ENCODE results near the gene AOPEP.

Gene AOPEP

DNA sequence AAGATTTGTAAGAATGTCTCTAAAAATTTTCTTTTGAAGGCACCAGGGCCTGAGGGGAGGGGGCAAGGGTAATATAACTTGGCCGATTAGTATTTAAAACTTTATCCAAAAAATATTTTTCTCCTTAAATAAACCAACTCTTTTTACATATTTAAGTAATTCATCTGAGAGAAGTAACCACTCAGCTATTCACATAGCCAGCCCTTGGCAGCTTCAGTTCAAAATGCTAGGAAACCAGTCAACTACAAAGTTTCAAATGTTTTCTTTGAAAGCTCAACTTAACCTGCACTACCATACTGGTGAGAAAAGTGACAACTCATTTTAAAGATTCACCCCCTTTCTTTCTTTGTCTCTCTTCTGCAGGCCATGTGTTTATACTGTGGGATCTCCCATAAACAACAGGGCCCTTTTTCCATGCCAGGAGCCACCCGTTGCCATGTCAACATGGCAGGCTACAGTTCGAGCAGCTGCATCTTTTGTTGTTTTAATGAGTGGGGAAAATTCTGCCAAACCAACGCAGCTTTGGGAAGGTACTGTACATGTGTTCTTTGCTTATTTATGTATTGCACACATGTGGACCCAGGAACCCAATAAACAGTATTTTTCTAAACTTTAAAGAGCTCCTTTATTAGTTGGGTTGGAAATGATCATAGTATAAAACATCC is 46.3 kb downstream of the AOPEP start:
- no peak for DNase-seq (ENCODE audit: low spot score)
- TF ChIP-seq, protein P1, sequence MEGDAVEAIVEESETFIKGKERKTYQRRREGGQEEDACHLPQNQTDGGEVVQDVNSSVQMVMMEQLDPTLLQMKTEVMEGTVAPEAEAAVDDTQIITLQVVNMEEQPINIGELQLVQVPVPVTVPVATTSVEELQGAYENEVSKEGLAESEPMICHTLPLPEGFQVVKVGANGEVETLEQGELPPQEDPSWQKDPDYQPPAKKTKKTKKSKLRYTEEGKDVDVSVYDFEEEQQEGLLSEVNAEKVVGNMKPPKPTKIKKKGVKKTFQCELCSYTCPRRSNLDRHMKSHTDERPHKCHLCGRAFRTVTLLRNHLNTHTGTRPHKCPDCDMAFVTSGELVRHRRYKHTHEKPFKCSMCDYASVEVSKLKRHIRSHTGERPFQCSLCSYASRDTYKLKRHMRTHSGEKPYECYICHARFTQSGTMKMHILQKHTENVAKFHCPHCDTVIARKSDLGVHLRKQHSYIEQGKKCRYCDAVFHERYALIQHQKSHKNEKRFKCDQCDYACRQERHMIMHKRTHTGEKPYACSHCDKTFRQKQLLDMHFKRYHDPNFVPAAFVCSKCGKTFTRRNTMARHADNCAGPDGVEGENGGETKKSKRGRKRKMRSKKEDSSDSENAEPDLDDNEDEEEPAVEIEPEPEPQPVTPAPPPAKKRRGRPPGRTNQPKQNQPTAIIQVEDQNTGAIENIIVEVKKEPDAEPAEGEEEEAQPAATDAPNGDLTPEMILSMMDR (IDR thresholded peaks at IDR 0.05; ENCODE audit: borderline replicate concordance, control extremely low read depth, extremely low read depth, insufficient read depth, missing control alignments): no peak
- in situ Hi-C loops (cut with MboI; ENCODE audit: low sequenced_read_pairs, unreplicated experiment): no loop called here

GRCh38 chr9:94773655-94774054 is 47.2 kb downstream of the AOPEP start:
- TF ChIP-seq, protein P1 (IDR thresholded peaks at IDR 0.05; ENCODE audit: borderline replicate concordance, control extremely low read depth, extremely low read depth, insufficient read depth, missing control alignments): no peak
- in situ Hi-C loops (cut with MboI; ENCODE audit: low sequenced_read_pairs, unreplicated experiment): no loop called here
- DNase-seq (ENCODE audit: low spot score): no peak

GRCh38 chr9:94778013-94778412 is 51.5 kb downstream of the AOPEP start:
- TF ChIP-seq, protein P1 (IDR thresholded peaks at IDR 0.05; ENCODE audit: borderline replicate concordance, control extremely low read depth, extremely low read depth, insufficient read depth, missing control alignments): no peak
- in situ Hi-C loops (cut with MboI; ENCODE audit: low sequenced_read_pairs, unreplicated experiment): no loop called here
- DNase-seq (ENCODE audit: low spot score): no peak

DNA sequence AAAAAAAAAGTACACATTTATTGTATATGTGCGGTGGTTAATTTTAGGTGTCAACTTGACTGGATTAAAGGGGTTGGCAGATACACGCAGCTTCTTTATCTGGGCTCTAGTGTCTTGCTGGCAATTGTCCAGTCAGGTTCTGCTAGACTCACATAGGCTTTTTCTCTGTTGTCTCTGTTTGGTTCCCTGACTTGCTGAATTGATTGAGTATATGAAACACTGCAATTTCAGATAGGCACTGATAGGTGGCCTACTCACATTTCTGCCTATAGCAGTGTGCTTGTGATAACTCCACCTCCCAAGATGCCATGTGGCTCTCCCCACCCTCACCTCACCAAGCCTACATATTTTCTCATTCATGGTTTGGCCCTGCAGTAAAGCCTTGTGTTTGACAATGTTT is 52.5 kb downstream of the AOPEP start:
- in situ Hi-C loops (cut with MboI; ENCODE audit: low sequenced_read_pairs, unreplicated experiment): no loop called here
- TF ChIP-seq, protein P1 (IDR thresholded peaks at IDR 0.05; ENCODE audit: borderline replicate concordance, control extremely low read depth, extremely low read depth, insufficient read depth, missing control alignments): no peak
- no peak for DNase-seq (ENCODE audit: low spot score)

GRCh38 chr9:94779693-94780290 is 53.3 kb downstream of the AOPEP start:
- DNase-seq (ENCODE audit: low spot score): no peak
- in situ Hi-C loops (cut with MboI; ENCODE audit: low sequenced_read_pairs, unreplicated experiment): loop anchor here (10.0 kb wide), 1 partner anchor 345 kb away; no protein-coding TSS in a partner anchor

GRCh38 chr9:94780516-94780950 is 54.0 kb downstream of the AOPEP start:
- in situ Hi-C loops (cut with MboI; ENCODE audit: low sequenced_read_pairs, unreplicated experiment): loop anchor here (10.0 kb wide), 1 partner anchor 344 kb away; no protein-coding TSS in a partner anchor
- DNase-seq (ENCODE audit: low spot score): no peak
- TF ChIP-seq, protein P1 (IDR thresholded peaks at IDR 0.05; ENCODE audit: borderline replicate concordance, control extremely low read depth, extremely low read depth, insufficient read depth, missing control alignments): no peak

More at GRCh38 chr9:94779693-94780290, 53.3 kb downstream of the AOPEP start:
- TF ChIP-seq, protein P1 (IDR thresholded peaks at IDR 0.05; ENCODE audit: borderline replicate concordance, control extremely low read depth, extremely low read depth, insufficient read depth, missing control alignments): no peak
